HFF-Myc (cell line): Measurements from ENCODE around the gene CATSPER4.

Experiments used
- DNase-seq: peaks from one replicate; pipeline ENCODE4 v3.0.0-alpha.2; 2011; ENCODE audit warnings: low read depth; ENCODE audit errors: extremely low read depth
- H3K4me3 ChIP-seq: replicated peaks from 2 replicates; pipeline ENCODE4 v1.5.1; 2011; ENCODE audit warnings: low read depth, mild to moderate bottlenecking, control low read depth, low read length
- CTCF ChIP-seq: IDR thresholded peaks from 2 replicates; pipeline ENCODE4 v1.5.1; 2012; ENCODE audit warnings: mild to moderate bottlenecking, low read depth, low read length, control low read depth; ENCODE audit errors: missing control alignments

CATSPER4 gene

GRCh38 chr1:26197301-26197700 lies 6.9 kb downstream of the CATSPER4 start:
- no peak for DNase-seq
- no peak for TF ChIP-seq CTCF
- no peak overlapping the region for H3K4me3 ChIP-seq

- H3K4me3 ChIP-seq: no peak overlapping the region
- no peak for DNase-seq
- TF ChIP-seq CTCF: no peak
These were observed 7.4 kb downstream of the CATSPER4 start for GRCh38 chr1:26197813-26198212.

- no peak overlapping the region for H3K4me3 ChIP-seq
- TF ChIP-seq CTCF: no peak
- no peak for DNase-seq
These were observed 10.0 kb downstream of the CATSPER4 start for GRCh38 chr1:26200413-26200812.

GRCh38 chr1:26203642-26204318 lies 13.4 kb downstream of the CATSPER4 start:
- DNase-seq: no peak
- no peak overlapping the region for H3K4me3 ChIP-seq
- TF ChIP-seq CTCF: no peak

- no peak for DNase-seq
These were observed 19.9 kb downstream of the CATSPER4 start for GRCh38 chr1:26210147-26210870.

GRCh38 chr1:26212726-26213125 lies 22.3 kb downstream of the CATSPER4 start:
- no peak for DNase-seq
- H3K4me3 ChIP-seq: no peak overlapping the region
- TF ChIP-seq CTCF: no peak

More at GRCh38 chr1:26210147-26210870, 19.9 kb downstream of the CATSPER4 start:
- no peak overlapping the region for H3K4me3 ChIP-seq
- TF ChIP-seq CTCF: no peak
